ENCODE results near the gene FAM107B.

FAM107B gene

GRCh38 chr10:14587540-14588083 lies 187.1 kb downstream of the FAM107B start:
- Histone ChIP-seq H3K4me3 (ENCODE audit: low read depth in 1 of 2, low read length in 1 of 2) (no peak overlapping the region), H3K4me1 (ENCODE audit: control insufficient read depth in 1 of 2, insufficient read depth in 1 of 2, low read depth in 1 of 2, low read length in 1 of 2) (peaks cover 50 to 67% of the 10 kb centered on the region in 2 experiments), H3K27me3 (no peaks in the 10 kb centered on the region), H3K36me3 (peaks cover 19% of the 10 kb centered on the region), H3K9me3 (no peaks in the 10 kb centered on the region), H3K27ac (peak overlapping the region; percentile 95)
- TF ChIP-seq, protein P1, sequence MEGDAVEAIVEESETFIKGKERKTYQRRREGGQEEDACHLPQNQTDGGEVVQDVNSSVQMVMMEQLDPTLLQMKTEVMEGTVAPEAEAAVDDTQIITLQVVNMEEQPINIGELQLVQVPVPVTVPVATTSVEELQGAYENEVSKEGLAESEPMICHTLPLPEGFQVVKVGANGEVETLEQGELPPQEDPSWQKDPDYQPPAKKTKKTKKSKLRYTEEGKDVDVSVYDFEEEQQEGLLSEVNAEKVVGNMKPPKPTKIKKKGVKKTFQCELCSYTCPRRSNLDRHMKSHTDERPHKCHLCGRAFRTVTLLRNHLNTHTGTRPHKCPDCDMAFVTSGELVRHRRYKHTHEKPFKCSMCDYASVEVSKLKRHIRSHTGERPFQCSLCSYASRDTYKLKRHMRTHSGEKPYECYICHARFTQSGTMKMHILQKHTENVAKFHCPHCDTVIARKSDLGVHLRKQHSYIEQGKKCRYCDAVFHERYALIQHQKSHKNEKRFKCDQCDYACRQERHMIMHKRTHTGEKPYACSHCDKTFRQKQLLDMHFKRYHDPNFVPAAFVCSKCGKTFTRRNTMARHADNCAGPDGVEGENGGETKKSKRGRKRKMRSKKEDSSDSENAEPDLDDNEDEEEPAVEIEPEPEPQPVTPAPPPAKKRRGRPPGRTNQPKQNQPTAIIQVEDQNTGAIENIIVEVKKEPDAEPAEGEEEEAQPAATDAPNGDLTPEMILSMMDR (IDR thresholded peaks at IDR 0.05) = no peak

- no peak overlapping the region for H3K4me3 ChIP-seq (ENCODE audit: low read depth in 1 of 2, low read length in 1 of 2)
- TF ChIP-seq, protein P1 (IDR thresholded peaks at IDR 0.05) = no peak
- H3K27ac ChIP-seq = peak overlapping the region; percentile 95
- no peaks in the 10 kb centered on the region for H3K27me3 ChIP-seq
- H3K36me3 ChIP-seq = peaks cover 12% of the 10 kb centered on the region
- H3K9me3 ChIP-seq = no peaks in the 10 kb centered on the region
- peaks cover 52 to 66% of the 10 kb centered on the region in 2 experiments for H3K4me1 ChIP-seq (ENCODE audit: control insufficient read depth in 1 of 2, insufficient read depth in 1 of 2, low read depth in 1 of 2, low read length in 1 of 2)
Measured at GRCh38 chr10:14586901-14587300, 187.8 kb downstream of the FAM107B start.

- H3K36me3 ChIP-seq = peaks cover 8% of the 10 kb centered on the region
- peak overlapping the region; percentile 95 for H3K27ac ChIP-seq
- H3K4me1 ChIP-seq (ENCODE audit: control insufficient read depth in 1 of 2, insufficient read depth in 1 of 2, low read depth in 1 of 2, low read length in 1 of 2) = peaks cover 65 to 78% of the 10 kb centered on the region in 2 experiments
- no peaks in the 10 kb centered on the region for H3K9me3 ChIP-seq
- H3K27me3 ChIP-seq = no peaks in the 10 kb centered on the region
- TF ChIP-seq, protein P1 (IDR thresholded peaks at IDR 0.05) = no peak
- H3K4me3 ChIP-seq (ENCODE audit: low read depth in 1 of 2, low read length in 1 of 2) = no peak overlapping the region
Measured at GRCh38 chr10:14585287-14586193, 189.2 kb downstream of the FAM107B start.

DNA sequence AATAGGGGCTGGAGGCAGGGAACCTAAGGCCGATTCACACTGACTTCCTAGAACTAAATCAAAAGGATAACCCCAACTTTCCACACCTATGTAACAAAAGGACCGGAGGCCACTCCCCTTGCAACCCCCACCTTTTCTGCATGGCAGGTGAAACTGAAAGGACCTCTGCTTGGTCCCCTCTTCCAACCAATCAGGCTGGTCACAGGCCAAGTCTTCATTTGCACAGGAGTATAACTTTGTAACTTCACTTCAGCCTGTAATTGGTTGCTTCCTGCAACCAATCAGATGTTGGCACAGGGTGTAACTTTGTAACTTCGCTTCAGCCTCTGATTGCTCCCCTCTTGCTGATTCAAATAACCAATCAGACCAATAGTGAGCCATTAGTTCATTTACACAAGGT lies 190.0 kb downstream of the FAM107B start:
- H3K27me3 ChIP-seq = no peaks in the 10 kb centered on the region
- H3K9me3 ChIP-seq = no peaks in the 10 kb centered on the region
- H3K4me3 ChIP-seq (ENCODE audit: low read depth in 1 of 2, low read length in 1 of 2) = no peak overlapping the region
- H3K36me3 ChIP-seq = peaks cover 8% of the 10 kb centered on the region
- H3K27ac ChIP-seq = peak overlapping the region; percentile 95
- TF ChIP-seq, protein P1 (IDR thresholded peaks at IDR 0.05) = no peak
- peaks cover 74 to 87% of the 10 kb centered on the region in 2 experiments for H3K4me1 ChIP-seq (ENCODE audit: control insufficient read depth in 1 of 2, insufficient read depth in 1 of 2, low read depth in 1 of 2, low read length in 1 of 2)

DNA sequence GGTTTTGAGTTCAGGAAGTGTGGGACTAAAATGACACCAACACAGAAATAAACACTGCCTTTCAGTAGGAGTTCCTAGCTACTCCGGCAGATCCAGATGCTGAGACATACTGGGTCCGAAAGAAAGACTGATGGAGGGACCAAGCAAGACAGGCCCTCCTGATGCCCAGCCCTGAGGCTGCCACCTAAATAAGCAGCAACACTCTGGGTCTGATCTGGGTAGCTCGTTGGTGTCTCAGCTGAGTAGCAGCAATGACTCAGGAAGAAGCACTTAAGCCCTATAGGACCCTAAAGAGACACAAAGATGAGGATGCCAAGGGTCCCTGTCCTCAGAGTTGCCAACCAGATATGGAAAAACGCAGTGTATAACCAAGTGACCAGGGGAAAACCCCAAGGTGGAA lies 190.7 kb downstream of the FAM107B start:
- Histone ChIP-seq H3K27me3 (no peaks in the 10 kb centered on the region), H3K4me3 (ENCODE audit: low read depth in 1 of 2, low read length in 1 of 2) (no peak overlapping the region), H3K36me3 (peaks cover 8% of the 10 kb centered on the region), H3K9me3 (no peaks in the 10 kb centered on the region), H3K27ac (peak overlapping the region; percentile 95), H3K4me1 (ENCODE audit: control insufficient read depth in 1 of 2, insufficient read depth in 1 of 2, low read depth in 1 of 2, low read length in 1 of 2) (peaks cover 81 to 94% of the 10 kb centered on the region in 2 experiments)
- TF ChIP-seq, protein P1 (IDR thresholded peaks at IDR 0.05) = no peak
